Measurements from ENCODE around the gene TSPAN6. TPM values are rescaled to one million over a fixed set of nuclear protein-coding genes. Genes with fewer than 3 reads are reported as not detected.

Gene TSPAN6
- total RNA-seq, 2 experiments from 2014 or later, result not detected

- POLR2A ChIA-PET, result no interaction called here
- Mint-ChIP-seq H3K9me3 (no peaks in the 10 kb centered on the region), H3K27ac (no peak overlapping the region)
These were observed 43.5 kb downstream of the TSPAN6 start for GRCh38 chrX:100593126-100593525.

GRCh38 chrX:100591256-100592051 is 45.2 kb downstream of the TSPAN6 start:
- Mint-ChIP-seq H3K27ac (no peak overlapping the region), H3K4me3 (no peak overlapping the region), H3K27me3 (peaks cover 4% of the 10 kb centered on the region), H3K4me1 (no peaks in the 10 kb centered on the region), H3K9me3 (no peaks in the 10 kb centered on the region), H3K36me3 (ENCODE audit: low read depth) (no peaks in the 10 kb centered on the region)
- POLR2A ChIA-PET, result no interaction called here
- CTCF ChIA-PET, result no interaction called here
- no peak for DNase-seq

More at GRCh38 chrX:100593126-100593525, 43.5 kb downstream of the TSPAN6 start:
- Mint-ChIP-seq H3K4me3 (no peak overlapping the region), H3K36me3 (ENCODE audit: low read depth) (no peaks in the 10 kb centered on the region), H3K4me1 (no peaks in the 10 kb centered on the region), H3K27me3 (peaks cover 2% of the 10 kb centered on the region)
- CTCF ChIA-PET, result no interaction called here
- no peak for DNase-seq

GRCh38 chrX:100587861-100588260 is 48.7 kb downstream of the TSPAN6 start:
- no peak overlapping the region for H3K4me3 Mint-ChIP-seq
- peaks cover 8% of the 10 kb centered on the region for H3K27me3 Mint-ChIP-seq
- no peaks in the 10 kb centered on the region for H3K4me1 Mint-ChIP-seq
- no peaks in the 10 kb centered on the region for H3K9me3 Mint-ChIP-seq
- H3K36me3 Mint-ChIP-seq (ENCODE audit: low read depth), result no peaks in the 10 kb centered on the region
- no peak for DNase-seq
- ChIA-PET CTCF (no interaction called here), POLR2A (no interaction called here)
- no peak overlapping the region for H3K27ac Mint-ChIP-seq

- ChIA-PET CTCF (no interaction called here), POLR2A (no interaction called here)
- H3K9me3 Mint-ChIP-seq, result no peaks in the 10 kb centered on the region
- H3K27me3 Mint-ChIP-seq, result peaks cover 10% of the 10 kb centered on the region
- H3K4me3 Mint-ChIP-seq, result no peak overlapping the region
- no peak overlapping the region for H3K27ac Mint-ChIP-seq
- no peak for DNase-seq
- no peaks in the 10 kb centered on the region for H3K4me1 Mint-ChIP-seq
- H3K36me3 Mint-ChIP-seq (ENCODE audit: low read depth), result no peaks in the 10 kb centered on the region
These were observed 49.9 kb downstream of the TSPAN6 start for GRCh38 chrX:100586747-100587146.

- no peak for DNase-seq
- Mint-ChIP-seq H3K4me1 (no peaks in the 10 kb centered on the region), H3K9me3 (no peaks in the 10 kb centered on the region), H3K4me3 (no peak within 1 kb of the TSS), H3K36me3 (ENCODE audit: low read depth) (no peaks in the 10 kb centered on the region), H3K27me3 (peaks cover 14% of the 10 kb centered on the region), H3K27ac (no peak within 1 kb of the TSS)
- CTCF ChIA-PET, result no interaction called here
- POLR2A ChIA-PET, result no interaction called here
These were observed 52.0 kb downstream of the TSPAN6 start, which contains the start of gene TNMD for GRCh38 chrX:100584611-100585010. TNMD (plus strand) TSS chrX:100584936; CDS start chrX:100585019, 83 bp downstream.

Other genes starting within 250 kb of the TSPAN6 start
- gene PCDH19, start 226.5 kb downstream of the TSPAN6 start, total RNA-seq, result not detected
- not detected for gene TNMD, start 51.9 kb downstream of the TSPAN6 start, total RNA-seq
- gene SRPX2, start 7.4 kb upstream of the TSPAN6 start, total RNA-seq, result not detected
- gene SYTL4, start 95.3 kb upstream of the TSPAN6 start, total RNA-seq, result not detected
- gene CSTF2, start 183.6 kb upstream of the TSPAN6 start, total RNA-seq, result 10 to 100 TPM; 33.3 to 36.3 TPM
- gene NOX1, start 237.6 kb upstream of the TSPAN6 start, total RNA-seq, result not detected